GM21360 (cell line): ENCODE measurements around the gene MYH14.

ENCODE experiments used
- ATAC-seq: cut with Tn5 transposase; IDR thresholded peaks from one replicate; pipeline ENCODE4 v1.9.1; 2021; ENCODE audit warnings: mild to moderate bottlenecking, moderate library complexity; ENCODE audit not compliant: unreplicated experiment

The MYH14 gene

GRCh38 chr19:50203281-50204080, at the start of gene MYH14:
TSS of gene MYH14 (plus strand) at chr19:50203622. CDS start at chr19:50210366, 6,744 bp downstream.
- no peak for ATAC-seq

GRCh38 chr19:50154529-50154928, 48.9 kb upstream of the MYH14 start:
- ATAC-seq = no peak

- ATAC-seq = no peak
These were observed 47.8 kb upstream of the MYH14 start for GRCh38 chr19:50155520-50156109.

GRCh38 chr19:50158577-50158976, 44.8 kb upstream of the MYH14 start:
- no peak for ATAC-seq

GRCh38 chr19:50159078-50159477, 44.3 kb upstream of the MYH14 start:
- ATAC-seq = no peak

GRCh38 chr19:50162988-50163387, 40.4 kb upstream of the MYH14 start, which contains the start of gene IZUMO2:
TSS of gene IZUMO2 (minus strand) at chr19:50163281. CDS start at chr19:50163194, 87 bp downstream.
- no peak for ATAC-seq

GRCh38 chr19:50167314-50167721, 36.1 kb upstream of the MYH14 start:
- ATAC-seq = no peak

- no peak for ATAC-seq
These were observed 31.7 kb upstream of the MYH14 start for GRCh38 chr19:50171752-50172151.

- ATAC-seq = no peak
These were observed 30.7 kb upstream of the MYH14 start for GRCh38 chr19:50172726-50173125.

- ATAC-seq = no peak
These were observed 30.3 kb upstream of the MYH14 start for GRCh38 chr19:50173127-50173526.

GRCh38 chr19:50174100-50174793, 29.2 kb upstream of the MYH14 start:
- no peak for ATAC-seq

- no peak for ATAC-seq
These were observed 27.5 kb upstream of the MYH14 start for GRCh38 chr19:50175924-50176323.

GRCh38 chr19:50176775-50177174, 26.6 kb upstream of the MYH14 start:
- ATAC-seq = no peak

- no peak for ATAC-seq
These were observed 25.1 kb upstream of the MYH14 start for GRCh38 chr19:50178320-50178719.

GRCh38 chr19:50178859-50179537, 24.4 kb upstream of the MYH14 start:
- no peak for ATAC-seq

- ATAC-seq = no peak
These were observed 22.3 kb upstream of the MYH14 start for GRCh38 chr19:50181121-50181520.

GRCh38 chr19:50184196-50184595, 19.2 kb upstream of the MYH14 start:
- no peak for ATAC-seq

- ATAC-seq = no peak
These were observed 15.5 kb upstream of the MYH14 start for GRCh38 chr19:50187937-50188336.

GRCh38 chr19:50189331-50189730, 14.1 kb upstream of the MYH14 start:
- ATAC-seq = no peak

GRCh38 chr19:50190439-50190891, 13.0 kb upstream of the MYH14 start:
- ATAC-seq = no peak

GRCh38 chr19:50191216-50191615, 12.2 kb upstream of the MYH14 start:
- no peak for ATAC-seq
